CD4-positive, CD25-positive, alpha-beta regulatory T cell (primary cell): ENCODE data around the gene GUCY2F. TPM values are rescaled to one million over a fixed set of nuclear protein-coding genes. Genes with fewer than 3 reads are reported as not detected.

Experiments used
- ATAC-seq, 2 donors: fragments of 150-1000 bp; cut with Tn5 transposase; one replicate each; pipeline ENCODE4 v1.10.0; 2021; ENCODE audit warnings: low read depth in 2 of 2, moderate number of reproducible peaks in 2 of 2, moderate library complexity in 1 of 2
- DNase-seq, 3 donors: peaks; one replicate each; pipeline versions ENCODE4 v3.0.0 to v3.0.0-alpha.2; 2012 to 2022; ENCODE audit warnings: mixed read lengths in 1 of 3
- H3K27ac ChIP-seq: one replicate; pipeline ENCODE4 v1.7.0; 2013; ENCODE audit warnings: mild to moderate bottlenecking, low read length; ENCODE audit not compliant: insufficient read depth, poor library complexity, severe bottlenecking
- H3K27me3 ChIP-seq: one replicate; pipeline ENCODE4 v1.7.0; 2013; ENCODE audit warnings: low read length; ENCODE audit not compliant: control insufficient read depth, insufficient read depth
- H3K36me3 ChIP-seq: one replicate; pipeline ENCODE4 v1.7.0; 2013; ENCODE audit warnings: mild to moderate bottlenecking, low read length, moderate library complexity; ENCODE audit not compliant: control insufficient read depth, insufficient read depth
- H3K4me1 ChIP-seq: 2 replicates; pipeline ENCODE4 v1.7.0; 2013; ENCODE audit warnings: mild to moderate bottlenecking, low read length; ENCODE audit not compliant: insufficient read depth, control insufficient read depth, poor library complexity, severe bottlenecking
- H3K4me3 ChIP-seq: one replicate; pipeline ENCODE4 v1.7.0; 2013; ENCODE audit warnings: low read depth, mild to moderate bottlenecking, low read length, moderate library complexity
- H3K9me3 ChIP-seq, 2 experiments: 1 replicate in 1 of 2; 2 replicates in 1 of 2; pipeline ENCODE4 v1.7.0; 2013; ENCODE audit warnings: low read length in 2 of 2, mild to moderate bottlenecking in 1 of 2, moderate library complexity in 1 of 2; ENCODE audit not compliant: control insufficient read depth in 2 of 2
- H3K27ac Mint-ChIP-seq, 3 donors: one replicate each; pipeline ENCODE4 v1.8.0; 2020 to 2022; ENCODE audit warnings: mild to moderate bottlenecking in 3 of 3, mixed read lengths in 3 of 3, moderate library complexity in 2 of 3
- H3K27me3 Mint-ChIP-seq: one replicate; pipeline ENCODE4 v1.8.0; 2022; ENCODE audit warnings: mild to moderate bottlenecking, mixed read lengths
- H3K36me3 Mint-ChIP-seq: one replicate; pipeline ENCODE4 v1.8.0; 2020; ENCODE audit warnings: mixed read lengths
- H3K4me1 Mint-ChIP-seq, 4 donors: one replicate each; pipeline ENCODE4 v1.8.0; 2020 to 2022; ENCODE audit warnings: mixed read lengths in 4 of 4, mild to moderate bottlenecking in 1 of 4
- H3K4me3 Mint-ChIP-seq, 4 donors: one replicate each; pipeline ENCODE4 v1.8.0; 2020 to 2022; ENCODE audit warnings: mild to moderate bottlenecking in 4 of 4, mixed read lengths in 4 of 4, moderate library complexity in 3 of 4
- H3K9me3 Mint-ChIP-seq, 7 donors: one replicate each; pipeline ENCODE4 v1.8.0; 2020 to 2022; ENCODE audit warnings: mixed read lengths in 7 of 7, mild to moderate bottlenecking in 3 of 7, moderate library complexity in 2 of 7
- polyA plus RNA-seq, 4 donors: library from polyadenylated mRNA; unstranded; fragments of 300-500 nt; fragmentation: Illumina TruSeq; gene quantifications; one replicate each; pipeline ENCODE4 v1.2.3, GENCODE V29; 2021
- total RNA-seq: library from RNA; stranded (reverse); gene quantifications from one replicate; pipeline ENCODE4 v1.2.3, GENCODE V29; 2022

Gene GUCY2F
- total RNA-seq: not detected
- not detected for polyA plus RNA-seq

DNA sequence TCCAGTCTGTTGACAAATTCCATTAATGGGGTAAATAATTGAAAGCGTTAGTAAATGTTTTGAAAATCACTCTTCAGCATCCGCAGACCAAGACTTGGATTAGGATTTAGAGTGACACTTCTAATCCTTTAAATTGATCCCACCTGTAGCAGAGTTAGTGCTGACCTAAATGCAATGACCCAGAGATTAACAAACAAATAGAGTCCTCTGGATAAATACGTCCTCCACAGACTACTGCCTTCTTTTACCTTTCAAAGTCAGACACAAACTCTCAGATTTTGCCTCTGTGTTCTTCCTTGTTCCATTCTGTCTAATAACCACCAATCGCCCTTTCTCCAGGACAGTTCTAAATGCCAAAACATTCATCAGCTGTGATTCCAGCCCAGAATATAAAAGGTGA lies at the start of gene GUCY2F:
GUCY2F (minus strand) TSS at position 101 of the 400 bp plus-strand sequence. CDS start 6,150 bp downstream, outside the sequence.
- Histone ChIP-seq H3K4me3 (no peak within 1 kb of the TSS), H3K27ac (no peak within 1 kb of the TSS), H3K36me3 (no peaks in the 10 kb centered on the region), H3K4me1 (no peaks in the 10 kb centered on the region), H3K9me3 (no peaks in the 10 kb centered on the region), H3K27me3 (peaks cover 3% of the 10 kb centered on the region)
- peaks cover 0 to 1% (median 0%) of the 10 kb centered on the region in 7 donors for H3K9me3 Mint-ChIP-seq
- no peak for DNase-seq
- H3K4me3 Mint-ChIP-seq: no peak within 1 kb of the TSS
- no peak for ATAC-seq
- H3K4me1 Mint-ChIP-seq: peaks cover 0 to 2% (median 0%) of the 10 kb centered on the region in 4 donors
- H3K36me3 Mint-ChIP-seq: no peaks in the 10 kb centered on the region
- H3K27ac Mint-ChIP-seq: no peak within 1 kb of the TSS
- H3K27me3 Mint-ChIP-seq: peaks cover 12% of the 10 kb centered on the region

DNA sequence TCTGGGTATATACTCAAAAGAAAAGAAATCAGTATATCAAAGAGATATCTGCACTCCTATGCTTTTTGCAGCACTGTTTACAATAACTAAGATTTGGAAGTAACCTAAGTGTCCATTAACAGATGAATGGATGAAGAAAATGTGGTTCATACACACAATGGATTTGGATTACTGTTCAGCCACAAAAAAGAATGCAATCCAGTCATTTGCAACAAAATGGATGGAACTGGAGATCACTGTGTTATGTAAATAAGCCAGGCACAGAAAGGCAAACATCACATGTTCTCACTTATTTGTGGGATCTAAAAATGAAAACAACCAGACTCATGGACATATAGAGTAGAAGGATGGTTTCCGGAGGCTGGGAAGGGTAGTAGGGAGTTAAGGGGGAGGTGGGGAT lies 37.1 kb upstream of the GUCY2F start:
- Mint-ChIP-seq H3K27me3 (peaks cover 13% of the 10 kb centered on the region), H3K36me3 (no peaks in the 10 kb centered on the region), H3K9me3 (peaks cover 0 to 7% (median 0%) of the 10 kb centered on the region in 7 donors), H3K4me1 (no peaks in the 10 kb centered on the region), H3K27ac (no peak overlapping the region), H3K4me3 (no peak overlapping the region)
- no peak for ATAC-seq
- DNase-seq: no peak
- Histone ChIP-seq H3K9me3 (no peaks in the 10 kb centered on the region), H3K27ac (no peak overlapping the region), H3K4me1 (no peaks in the 10 kb centered on the region), H3K36me3 (no peaks in the 10 kb centered on the region), H3K4me3 (no peak overlapping the region), H3K27me3 (no peaks in the 10 kb centered on the region)

DNA sequence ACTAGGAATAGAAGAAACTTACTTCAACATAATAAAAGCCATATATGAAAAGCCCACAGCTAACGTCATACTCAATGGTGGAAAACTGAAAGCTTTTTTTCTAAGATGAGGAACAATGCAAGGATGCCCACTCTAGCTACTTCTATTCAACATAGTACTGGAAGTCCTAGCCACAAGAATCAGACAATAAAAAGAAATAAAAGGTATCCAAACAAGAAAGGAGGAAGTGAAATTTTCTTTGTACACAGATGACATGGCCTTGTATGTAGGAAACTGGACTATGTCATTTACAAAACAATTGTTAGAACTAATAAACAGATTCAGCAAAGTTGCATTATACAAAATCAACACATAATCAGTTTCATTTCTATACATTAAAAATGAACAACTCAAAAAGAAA lies 29.2 kb upstream of the GUCY2F start:
- no peaks in the 10 kb centered on the region for H3K36me3 Mint-ChIP-seq
- H3K4me1 Mint-ChIP-seq: no peaks in the 10 kb centered on the region
- Histone ChIP-seq H3K27ac (no peak overlapping the region), H3K4me1 (no peaks in the 10 kb centered on the region), H3K4me3 (no peak overlapping the region), H3K9me3 (no peaks in the 10 kb centered on the region), H3K36me3 (no peaks in the 10 kb centered on the region), H3K27me3 (peaks cover 6% of the 10 kb centered on the region)
- DNase-seq: no peak
- peaks cover 0 to 6% (median 0%) of the 10 kb centered on the region in 7 donors for H3K9me3 Mint-ChIP-seq
- no peak overlapping the region for H3K27ac Mint-ChIP-seq
- no peak overlapping the region for H3K4me3 Mint-ChIP-seq
- no peak for ATAC-seq
- H3K27me3 Mint-ChIP-seq: peaks cover 8% of the 10 kb centered on the region

DNA sequence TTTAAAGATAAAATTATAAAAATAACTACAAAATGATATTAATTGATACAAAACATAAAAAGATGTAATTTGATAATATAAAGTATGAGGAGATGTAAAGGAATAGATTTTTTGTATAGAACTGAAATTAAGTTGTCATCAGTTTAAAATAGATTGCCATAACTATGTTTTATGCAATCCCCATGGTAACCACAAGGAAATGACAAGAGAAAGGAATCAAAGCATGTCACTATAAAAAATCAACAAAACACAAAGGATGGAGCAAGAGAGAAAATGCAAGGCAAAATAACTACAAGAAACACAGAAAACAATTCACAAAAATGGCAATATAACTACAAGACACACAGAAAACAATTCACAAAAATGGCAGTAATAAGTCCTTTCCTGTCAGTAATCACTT lies 27.0 kb upstream of the GUCY2F start:
- Mint-ChIP-seq H3K9me3 (peaks cover 0 to 2% (median 0%) of the 10 kb centered on the region in 7 donors), H3K36me3 (no peaks in the 10 kb centered on the region)
- H3K4me3 ChIP-seq: no peak overlapping the region

DNA sequence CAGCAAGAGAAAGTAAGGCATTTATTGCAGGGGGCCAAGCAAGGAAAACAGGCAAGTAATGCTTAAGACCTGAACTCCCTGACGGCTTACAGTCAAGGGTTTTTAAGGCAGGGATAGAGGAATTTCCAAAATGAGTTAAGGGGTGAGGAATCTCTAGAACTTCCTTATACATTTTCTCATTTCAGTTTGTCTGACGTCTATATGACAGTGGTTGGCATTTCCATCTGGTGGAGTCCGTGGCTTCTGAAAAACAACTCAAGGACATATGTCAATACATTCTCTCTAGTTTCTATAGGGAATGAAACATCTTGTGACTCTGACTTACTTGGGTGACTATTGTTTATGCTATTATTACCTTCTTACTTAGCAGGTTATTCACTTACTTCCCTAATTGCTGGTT lies 19.3 kb upstream of the GUCY2F start:
- Histone ChIP-seq H3K27ac (no peak overlapping the region), H3K4me1 (no peaks in the 10 kb centered on the region), H3K9me3 (no peaks in the 10 kb centered on the region), H3K27me3 (peaks cover 2% of the 10 kb centered on the region), H3K4me3 (no peak overlapping the region), H3K36me3 (no peaks in the 10 kb centered on the region)
- no peaks in the 10 kb centered on the region for H3K36me3 Mint-ChIP-seq
- H3K9me3 Mint-ChIP-seq: peaks cover 0 to 2% (median 0%) of the 10 kb centered on the region in 7 donors
- H3K27me3 Mint-ChIP-seq: peaks cover 7% of the 10 kb centered on the region
- no peak overlapping the region for H3K4me3 Mint-ChIP-seq
- no peak for ATAC-seq
- H3K4me1 Mint-ChIP-seq: no peaks in the 10 kb centered on the region
- H3K27ac Mint-ChIP-seq: no peak overlapping the region
- no peak for DNase-seq

More for the DNA sequence above, 27.0 kb upstream of the GUCY2F start:
- Histone ChIP-seq H3K27me3 (peaks cover 6% of the 10 kb centered on the region), H3K27ac (no peak overlapping the region), H3K36me3 (no peaks in the 10 kb centered on the region), H3K4me1 (no peaks in the 10 kb centered on the region), H3K9me3 (no peaks in the 10 kb centered on the region)
- peaks cover 15% of the 10 kb centered on the region for H3K27me3 Mint-ChIP-seq
- no peaks in the 10 kb centered on the region for H3K4me1 Mint-ChIP-seq
- DNase-seq: no peak
- no peak for ATAC-seq
- H3K4me3 Mint-ChIP-seq: no peak overlapping the region
- no peak overlapping the region for H3K27ac Mint-ChIP-seq

DNA sequence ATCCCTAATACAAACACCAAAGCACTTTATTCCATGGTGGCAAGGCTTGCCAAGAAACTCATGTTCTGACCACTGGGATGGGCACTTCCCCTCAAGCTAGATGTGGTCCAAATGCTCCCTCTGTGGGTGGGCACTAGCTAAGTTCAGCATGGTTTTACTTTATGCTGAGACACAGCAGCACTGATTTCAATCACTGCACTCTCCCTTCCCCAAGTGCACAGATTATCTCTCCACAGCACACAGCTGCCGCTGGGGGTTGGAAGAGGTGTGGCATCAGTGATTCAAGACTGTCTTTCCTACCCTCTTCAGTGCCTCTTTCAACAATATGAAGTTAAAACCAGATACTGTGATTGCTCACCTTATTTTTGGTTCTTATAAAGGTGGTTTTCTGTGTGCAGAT lies 16.5 kb upstream of the GUCY2F start:
- DNase-seq (no peak), ATAC-seq (no peak)
- Mint-ChIP-seq H3K27me3 (peaks cover under 1% of the 10 kb centered on the region), H3K4me1 (no peaks in the 10 kb centered on the region), H3K36me3 (no peaks in the 10 kb centered on the region), H3K4me3 (no peak overlapping the region), H3K9me3 (peaks cover 0 to 3% (median 0%) of the 10 kb centered on the region in 7 donors), H3K27ac (no peak overlapping the region)
- Histone ChIP-seq H3K36me3 (no peaks in the 10 kb centered on the region), H3K27ac (no peak overlapping the region), H3K9me3 (no peaks in the 10 kb centered on the region), H3K4me1 (no peaks in the 10 kb centered on the region), H3K27me3 (peaks cover 2% of the 10 kb centered on the region), H3K4me3 (no peak overlapping the region)

DNA sequence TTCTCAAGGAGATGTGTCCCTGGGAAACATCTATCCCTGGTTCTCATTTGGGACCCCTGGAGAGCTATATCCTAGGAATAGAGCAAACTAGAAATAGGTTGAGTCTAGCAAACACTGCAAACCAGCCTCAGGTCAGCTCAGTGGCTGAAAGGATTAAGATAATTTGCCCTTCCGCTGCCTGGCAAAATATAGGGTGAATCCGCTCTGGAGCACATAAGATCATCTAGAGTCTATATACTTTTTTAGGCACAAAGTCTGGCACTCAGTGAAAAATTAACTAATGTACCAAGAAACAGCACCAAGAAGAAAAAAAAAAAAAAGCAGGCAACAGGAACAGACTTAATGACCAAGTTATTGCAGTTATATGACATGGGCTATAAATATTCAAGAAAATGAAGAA lies 7.3 kb upstream of the GUCY2F start:
- Mint-ChIP-seq H3K27me3 (peaks cover 21% of the 10 kb centered on the region), H3K4me1 (peaks cover 0 to 2% (median 0%) of the 10 kb centered on the region in 4 donors), H3K27ac (no peak overlapping the region), H3K9me3 (no peaks in the 10 kb centered on the region), H3K4me3 (no peak overlapping the region), H3K36me3 (no peaks in the 10 kb centered on the region)
- no peak for DNase-seq
- Histone ChIP-seq H3K4me3 (no peak overlapping the region), H3K9me3 (peaks cover 0 to 1% of the 10 kb centered on the region in 2 experiments), H3K36me3 (no peaks in the 10 kb centered on the region), H3K4me1 (no peaks in the 10 kb centered on the region), H3K27me3 (no peaks in the 10 kb centered on the region), H3K27ac (no peak overlapping the region)
- ATAC-seq: no peak

DNA sequence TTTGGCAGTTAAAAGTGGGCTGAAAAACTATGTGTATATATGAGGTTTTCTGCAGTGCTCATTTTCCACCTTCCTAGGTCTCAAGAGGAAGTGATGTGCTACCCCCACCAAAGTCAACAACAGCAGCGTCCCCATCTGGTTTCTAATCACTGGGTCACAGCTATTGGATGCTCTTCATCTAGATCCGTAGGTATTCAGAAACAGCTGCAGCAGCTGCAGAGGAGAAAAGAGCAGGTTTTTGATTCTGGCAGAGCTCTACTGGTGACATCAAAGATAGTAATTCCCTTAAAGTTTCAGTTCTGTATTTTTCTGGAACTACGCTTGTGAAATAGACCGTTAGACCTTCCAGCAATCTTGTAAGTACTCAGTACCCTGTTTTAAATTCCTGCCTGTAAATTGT lies 5.8 kb upstream of the GUCY2F start:
- peaks cover 20% of the 10 kb centered on the region for H3K27me3 Mint-ChIP-seq
- no peak for ATAC-seq
- no peaks in the 10 kb centered on the region for H3K36me3 ChIP-seq
- H3K9me3 ChIP-seq: peaks cover 0 to under 1% of the 10 kb centered on the region in 2 experiments
- H3K4me3 ChIP-seq: no peak overlapping the region
- no peak overlapping the region for H3K4me3 Mint-ChIP-seq
- no peak for DNase-seq
- peaks cover 3% of the 10 kb centered on the region for H3K27me3 ChIP-seq
- H3K36me3 Mint-ChIP-seq: no peaks in the 10 kb centered on the region
- H3K4me1 ChIP-seq: no peaks in the 10 kb centered on the region
- H3K9me3 Mint-ChIP-seq: no peaks in the 10 kb centered on the region
- no peak overlapping the region for H3K27ac ChIP-seq
- H3K27ac Mint-ChIP-seq: no peak overlapping the region
- peaks cover 0 to 2% (median 0%) of the 10 kb centered on the region in 4 donors for H3K4me1 Mint-ChIP-seq
